Mesenchymal stem cell (in vitro differentiated cells and primary cell): ENCODE results near the gene GABRR3.
"Not testable (repeated sequence)": the region's sequence is repeated elsewhere in the genome, so short reads cannot be mapped to it uniquely, and the experiment has no call there.

Source experiments
- DNase-seq: peaks from one replicate; pipeline ENCODE4 v3.0.0-alpha.2; 2013
- H2AFZ ChIP-seq: one replicate; pipeline ENCODE4 v1.6.1; 2013; ENCODE audit warnings: low read depth, mild to moderate bottlenecking, control low read depth, inconsistent platforms, low read length, moderate library complexity
- H2AK5ac ChIP-seq: 2 replicates; pipeline ENCODE4 v1.6.1; 2013; ENCODE audit warnings: low read length, moderate library complexity, mild to moderate bottlenecking, inconsistent platforms; ENCODE audit not compliant: severe bottlenecking
- H2BK120ac ChIP-seq: one replicate; pipeline ENCODE4 v1.6.1; 2013; ENCODE audit warnings: low read depth, mild to moderate bottlenecking, inconsistent platforms, low read length, moderate library complexity
- H2BK12ac ChIP-seq, 2 experiments: one replicate each; pipeline ENCODE4 v1.6.1; 2013; ENCODE audit warnings: inconsistent platforms in 2 of 2, low read length in 2 of 2, mild to moderate bottlenecking in 2 of 2, moderate library complexity in 2 of 2, control low read depth in 1 of 2
- H2BK15ac ChIP-seq: one replicate; pipeline ENCODE4 v1.6.1; 2013; ENCODE audit warnings: mild to moderate bottlenecking, low read depth, inconsistent platforms; ENCODE audit not compliant: poor library complexity, severe bottlenecking
- H2BK5ac ChIP-seq: 2 replicates; pipeline ENCODE4 v1.6.1; 2013; ENCODE audit warnings: low read depth, mild to moderate bottlenecking, low read length, control low read depth, inconsistent platforms; ENCODE audit not compliant: poor library complexity, severe bottlenecking
- H3K14ac ChIP-seq, 2 experiments: one replicate each; pipeline ENCODE4 v1.6.1; 2013; ENCODE audit warnings: inconsistent platforms in 2 of 2, low read length in 2 of 2, control low read depth in 1 of 2, mild to moderate bottlenecking in 1 of 2, moderate library complexity in 1 of 2
- H3K18ac ChIP-seq, 2 experiments: one replicate each; pipeline ENCODE4 v1.6.1; 2013; ENCODE audit warnings: inconsistent platforms in 2 of 2, low read length in 2 of 2, control low read depth in 1 of 2, low read depth in 1 of 2, mild to moderate bottlenecking in 1 of 2
- H3K23ac ChIP-seq, 2 experiments: one replicate each; pipeline ENCODE4 v1.6.1; 2013; ENCODE audit warnings: inconsistent platforms in 2 of 2, low read length in 2 of 2, mild to moderate bottlenecking in 2 of 2, moderate library complexity in 2 of 2, control low read depth in 1 of 2
- H3K27ac ChIP-seq: 2 replicates; pipeline ENCODE4 v1.5.1; 2013; ENCODE audit warnings: mild to moderate bottlenecking, moderate library complexity, low read length, control low read depth, inconsistent platforms; ENCODE audit not compliant: poor library complexity, severe bottlenecking
- H3K27me3 ChIP-seq, 2 experiments: 2 replicates each; pipeline versions ENCODE4 v1.6.1 to v1.7.0; 2013; ENCODE audit warnings: low read length in 2 of 2, mild to moderate bottlenecking in 2 of 2, moderate library complexity in 2 of 2, control low read depth in 1 of 2, inconsistent platforms in 1 of 2; ENCODE audit not compliant: control insufficient read depth in 1 of 2, insufficient read depth in 1 of 2
- H3K36me3 ChIP-seq, 2 experiments: 2 replicates each; pipeline versions ENCODE4 v1.6.1 to v1.7.0; 2013; ENCODE audit warnings: low read length in 2 of 2, control low read depth in 1 of 2, inconsistent platforms in 1 of 2, low read depth in 1 of 2, mild to moderate bottlenecking in 1 of 2; ENCODE audit not compliant: insufficient read depth in 2 of 2, control insufficient read depth in 1 of 2
- H3K4ac ChIP-seq, 2 experiments: one replicate each; pipeline ENCODE4 v1.6.1; 2013; ENCODE audit warnings: inconsistent platforms in 2 of 2, low read length in 2 of 2, mild to moderate bottlenecking in 2 of 2, moderate library complexity in 2 of 2, control low read depth in 1 of 2, low read depth in 1 of 2
- H3K4me1 ChIP-seq: 2 replicates; pipeline ENCODE4 v1.6.1; 2013; ENCODE audit warnings: low read depth, low read length, control low read depth; ENCODE audit not compliant: control insufficient read depth, insufficient read depth
- H3K4me2 ChIP-seq: 2 replicates; pipeline ENCODE4 v1.6.1; 2013; ENCODE audit warnings: low read length, mild to moderate bottlenecking, inconsistent platforms; ENCODE audit not compliant: poor library complexity, severe bottlenecking
- H3K4me3 ChIP-seq, 2 experiments: 2 replicates each; pipeline versions ENCODE4 v1.5.1 to v1.7.0; 2013; ENCODE audit warnings: low read length in 2 of 2, mild to moderate bottlenecking in 2 of 2, control low read depth in 1 of 2, low read depth in 1 of 2; ENCODE audit not compliant: insufficient read depth in 1 of 2
- H3K79me1 ChIP-seq: replicated peaks from 2 replicates; pipeline ENCODE4 v1.6.1; 2013; ENCODE audit warnings: mild to moderate bottlenecking, control low read depth, low read length, inconsistent platforms; ENCODE audit not compliant: poor library complexity, severe bottlenecking
- H3K9ac ChIP-seq: 2 replicates; pipeline ENCODE4 v1.7.0; 2013; ENCODE audit warnings: mild to moderate bottlenecking, low read length, moderate library complexity
- H3K9me3 ChIP-seq: 2 replicates; pipeline ENCODE4 v1.7.0; 2013; ENCODE audit warnings: mild to moderate bottlenecking, low read length; ENCODE audit not compliant: control insufficient read depth
- H4K8ac ChIP-seq: one replicate; pipeline ENCODE4 v1.6.1; 2013; ENCODE audit warnings: inconsistent platforms, mild to moderate bottlenecking, low read length, moderate library complexity
- H4K91ac ChIP-seq: one replicate; pipeline ENCODE4 v1.6.1; 2013; ENCODE audit warnings: mild to moderate bottlenecking, low read length, inconsistent platforms
- WGBS: methylation state at CpG from one replicate; pipeline ENCODE4 v1.1.7; 2013; ENCODE audit warnings: mixed read lengths; 5-methylcytosine and 5-hydroxymethylcytosine counted together

The GABRR3 gene

DNA sequence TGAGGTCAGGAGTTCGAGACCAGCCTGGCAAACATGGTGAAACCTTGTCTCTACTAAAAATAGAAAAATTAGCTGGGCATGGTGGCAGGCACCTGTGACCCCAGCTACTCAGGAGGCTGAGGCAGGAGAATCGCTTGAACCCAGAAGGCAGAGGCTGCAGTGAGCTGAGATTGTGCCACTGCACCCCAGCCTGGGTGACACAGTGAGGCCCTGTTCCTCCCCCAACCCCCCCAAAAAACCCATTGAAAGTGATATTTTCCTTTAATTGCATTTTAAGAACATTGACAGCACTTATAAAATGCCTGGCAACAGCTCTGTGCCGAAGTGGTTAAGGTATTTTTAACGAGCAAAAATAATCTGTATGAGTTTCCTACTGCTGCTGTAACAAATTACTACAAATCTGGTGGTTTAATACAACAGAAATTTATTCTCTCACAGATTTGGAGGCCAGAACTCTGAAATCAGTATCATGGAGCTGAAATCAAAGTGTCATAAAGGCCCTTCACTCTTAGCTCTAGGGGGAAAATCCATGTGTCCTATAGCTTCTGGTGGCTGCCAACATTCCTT lies 24.1 kb downstream of the GABRR3 start:
- DNase-seq, H3K4me2 ChIP-seq, H3K4me1 ChIP-seq, H3K4ac ChIP-seq, H3K18ac ChIP-seq, H3K14ac ChIP-seq, H3K27me3 ChIP-seq, H3K27ac ChIP-seq, H2BK120ac ChIP-seq, H2AFZ ChIP-seq, H3K23ac ChIP-seq, H4K91ac ChIP-seq, H3K79me1 ChIP-seq, H2BK5ac ChIP-seq, H2BK12ac ChIP-seq, H4K8ac ChIP-seq, H3K4me3 ChIP-seq, H2BK15ac ChIP-seq, H3K9me3 ChIP-seq, H3K36me3 ChIP-seq, H2AK5ac ChIP-seq, H3K9ac ChIP-seq: not testable (repeated sequence)
- WGBS, result 100% methylated on average over 2 of the region's 4 CpGs

DNA sequence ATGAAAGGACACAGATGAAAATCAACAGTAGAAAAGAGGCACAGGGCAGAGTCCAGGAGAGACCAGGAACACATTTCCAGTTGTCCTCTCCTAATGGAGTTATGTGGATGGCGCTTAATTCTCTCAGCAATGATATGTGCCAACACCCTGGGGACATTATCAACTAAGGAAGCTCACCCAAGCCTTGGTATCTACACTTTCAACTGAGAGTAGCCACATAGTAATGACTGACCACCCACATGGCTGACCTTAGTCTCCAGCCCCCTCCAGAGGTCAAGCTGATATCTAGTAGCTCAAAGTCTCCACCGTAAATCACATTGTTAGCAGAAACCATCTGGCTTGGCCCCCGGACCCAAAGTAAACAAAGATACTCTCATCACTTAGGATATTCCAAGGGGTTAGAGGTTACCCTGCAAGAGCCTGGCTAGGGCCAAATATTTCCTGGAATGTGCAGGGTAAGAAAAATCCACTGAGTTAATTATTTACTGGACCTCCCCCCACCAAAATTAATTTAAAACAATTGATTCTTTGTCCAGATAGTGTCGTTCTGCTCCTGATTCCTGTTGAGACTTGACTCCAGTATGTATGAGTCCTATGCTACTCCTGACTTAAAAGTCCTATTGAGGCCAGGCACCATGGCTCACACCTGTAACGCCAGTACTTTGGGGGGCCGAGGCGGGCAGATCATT lies 24.8 kb downstream of the GABRR3 start:
- peak; percentile 26 for DNase-seq
- no peak overlapping the region for H3K23ac ChIP-seq

DNA sequence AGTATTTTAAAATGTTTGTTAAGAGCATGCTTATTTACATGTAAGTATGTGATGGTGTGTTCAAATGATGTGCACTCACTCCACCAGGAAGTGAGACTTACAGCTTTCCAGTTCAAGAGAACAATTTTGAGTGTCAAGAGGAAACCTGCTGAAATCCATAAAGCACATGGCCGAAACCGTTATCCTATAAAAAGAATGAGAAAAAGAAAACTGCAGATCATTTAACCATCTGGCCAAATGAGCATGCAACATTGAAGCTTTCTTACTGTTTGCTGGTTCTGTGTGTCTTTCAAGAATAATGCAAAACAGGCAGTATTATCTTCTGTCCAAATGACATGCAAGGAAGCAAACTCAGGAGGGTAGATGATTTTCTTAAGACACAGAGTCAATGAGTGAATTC lies 26.3 kb downstream of the GABRR3 start:
- no peak for DNase-seq
- WGBS, result 67% methylated on average over 2 of the region's 2 CpGs
- no peak overlapping the region for H2BK15ac ChIP-seq
- H3K23ac ChIP-seq, result no peak overlapping the region
- H3K4ac ChIP-seq, result no peak overlapping the region
- no peak overlapping the region for H2BK120ac ChIP-seq
- no peak overlapping the region for H4K91ac ChIP-seq
- no peak overlapping the region for H3K18ac ChIP-seq
- H3K4me1 ChIP-seq, result no peaks in the 10 kb centered on the region
- no peak overlapping the region for H2BK12ac ChIP-seq
- H3K27me3 ChIP-seq, result no peaks in the 10 kb centered on the region
- H3K79me1 ChIP-seq, result no peaks in the 10 kb centered on the region
- H4K8ac ChIP-seq, result no peak overlapping the region
- no peak overlapping the region for H3K9ac ChIP-seq
- no peaks in the 10 kb centered on the region for H3K36me3 ChIP-seq
- no peaks in the 10 kb centered on the region for H3K9me3 ChIP-seq
- no peak overlapping the region for H2BK5ac ChIP-seq
- no peak overlapping the region for H2AFZ ChIP-seq
- H3K4me2 ChIP-seq, result no peak overlapping the region
- H2AK5ac ChIP-seq, result no peak overlapping the region
- no peak overlapping the region for H3K4me3 ChIP-seq
- H3K27ac ChIP-seq, result no peak overlapping the region
- H3K14ac ChIP-seq, result no peak overlapping the region

More for the DNA sequence above, 24.8 kb downstream of the GABRR3 start:
- Histone ChIP-seq H3K14ac (no peak overlapping the region), H3K18ac (no peak overlapping the region), H3K4me1 (no peaks in the 10 kb centered on the region), H3K4me2 (no peak overlapping the region), H2BK5ac (no peak overlapping the region), H3K27ac (no peak overlapping the region), H2BK15ac (no peak overlapping the region), H3K79me1 (no peaks in the 10 kb centered on the region), H4K91ac (no peak overlapping the region), H2BK12ac (no peak overlapping the region), H4K8ac (no peak overlapping the region), H2AK5ac (no peak overlapping the region), H2BK120ac (no peak overlapping the region), H3K9me3 (no peaks in the 10 kb centered on the region), H3K4ac (peak overlapping the region in 1 of 2 experiments; percentile 78), H2AFZ (no peak overlapping the region), H3K36me3 (no peaks in the 10 kb centered on the region), H3K4me3 (no peak overlapping the region), H3K9ac (no peak overlapping the region), H3K27me3 (no peaks in the 10 kb centered on the region)
- WGBS, result 50% methylated on average over 7 of the region's 7 CpGs

DNA sequence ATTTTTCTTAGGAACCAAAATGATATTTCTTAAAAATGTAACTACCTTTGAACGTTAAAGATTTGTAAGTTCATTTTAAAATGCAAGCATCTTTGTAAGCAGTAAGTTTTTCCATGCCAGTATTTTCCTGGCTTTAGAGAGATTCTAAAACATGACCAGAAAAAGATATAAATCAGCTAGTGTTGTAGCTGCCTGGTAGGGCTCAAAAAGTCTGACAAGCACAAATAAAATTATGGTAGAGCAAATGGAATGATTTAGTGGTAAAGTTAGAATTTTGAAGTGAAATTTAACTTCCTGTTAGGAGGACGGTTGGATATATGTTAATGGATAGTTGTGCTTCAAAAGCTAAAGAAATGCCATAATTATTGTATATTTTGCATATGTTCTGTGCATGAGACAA lies 29.7 kb downstream of the GABRR3 start:
- no peak overlapping the region for H2BK15ac ChIP-seq
- no peaks in the 10 kb centered on the region for H3K9me3 ChIP-seq
- H3K4ac ChIP-seq, result no peak overlapping the region

More for the DNA sequence above, 29.7 kb downstream of the GABRR3 start:
- DNase-seq, result no peak
- Histone ChIP-seq H3K27me3 (peaks cover 0 to 3% of the 10 kb centered on the region in 2 experiments), H3K23ac (no peak overlapping the region), H2BK5ac (no peak overlapping the region), H2AFZ (no peak overlapping the region), H2BK120ac (no peak overlapping the region), H3K9ac (no peak overlapping the region), H3K4me2 (no peak overlapping the region), H3K27ac (no peak overlapping the region), H2BK12ac (no peak overlapping the region), H4K8ac (no peak overlapping the region), H3K4me1 (no peaks in the 10 kb centered on the region), H3K79me1 (no peaks in the 10 kb centered on the region), H3K4me3 (no peak overlapping the region), H4K91ac (no peak overlapping the region), H3K18ac (no peak overlapping the region), H2AK5ac (no peak overlapping the region), H3K36me3 (no peaks in the 10 kb centered on the region), H3K14ac (no peak overlapping the region)
- no CpG with 5 or more reads among the region's 2 CpGs for WGBS
